ENCODE results near the gene CRIP2.

CRIP2 gene

GRCh38 chr14:105464501-105464900 lies 10.1 kb upstream of the CRIP2 start:
- DNase-seq (ENCODE audit: low read depth): no peak

- DNase-seq (ENCODE audit: low read depth): no peak
Observed at GRCh38 chr14:105465209-105466031, 9.2 kb upstream of the CRIP2 start.

GRCh38 chr14:105466531-105467248 lies 7.9 kb upstream of the CRIP2 start:
- DNase-seq (ENCODE audit: low read depth): no peak

DNA sequence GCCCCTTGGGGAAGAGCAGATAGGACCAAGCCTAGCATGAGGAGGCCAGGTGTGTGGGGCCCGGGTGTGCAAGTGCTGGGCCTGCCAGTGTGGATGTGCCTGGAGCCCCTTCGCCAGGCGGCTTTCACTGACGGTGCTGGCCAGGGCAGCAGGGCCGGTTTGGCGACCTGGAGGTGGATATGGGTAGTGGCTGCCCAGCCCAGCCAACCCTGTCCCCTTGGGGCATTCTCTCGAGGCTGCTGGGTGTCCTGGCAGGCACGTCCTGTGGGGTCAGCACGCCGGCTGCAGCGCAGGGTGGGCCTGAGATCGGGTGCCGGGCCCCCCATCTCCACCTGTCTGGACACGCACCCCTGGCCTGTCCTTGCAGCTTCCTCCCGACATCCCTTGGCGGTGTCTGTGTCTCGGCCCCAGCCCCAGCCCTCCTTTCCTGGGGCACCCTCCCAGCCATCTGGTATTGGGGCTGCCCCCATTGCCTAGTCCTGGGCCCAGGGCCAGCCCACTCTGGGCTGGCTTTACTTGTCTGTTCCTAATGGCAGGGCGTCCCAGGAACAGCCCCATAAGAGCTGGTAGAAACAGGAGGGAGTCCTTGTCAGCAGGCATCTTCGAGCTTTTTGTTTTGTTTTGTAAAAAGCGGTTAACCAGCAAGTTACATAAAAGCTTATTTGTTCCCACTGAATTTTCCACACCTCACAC lies 7.2 kb upstream of the CRIP2 start:
- no peak for DNase-seq (ENCODE audit: low read depth)

- DNase-seq (ENCODE audit: low read depth): no peak
Observed at GRCh38 chr14:105467942-105468471, 6.6 kb upstream of the CRIP2 start.

DNA sequence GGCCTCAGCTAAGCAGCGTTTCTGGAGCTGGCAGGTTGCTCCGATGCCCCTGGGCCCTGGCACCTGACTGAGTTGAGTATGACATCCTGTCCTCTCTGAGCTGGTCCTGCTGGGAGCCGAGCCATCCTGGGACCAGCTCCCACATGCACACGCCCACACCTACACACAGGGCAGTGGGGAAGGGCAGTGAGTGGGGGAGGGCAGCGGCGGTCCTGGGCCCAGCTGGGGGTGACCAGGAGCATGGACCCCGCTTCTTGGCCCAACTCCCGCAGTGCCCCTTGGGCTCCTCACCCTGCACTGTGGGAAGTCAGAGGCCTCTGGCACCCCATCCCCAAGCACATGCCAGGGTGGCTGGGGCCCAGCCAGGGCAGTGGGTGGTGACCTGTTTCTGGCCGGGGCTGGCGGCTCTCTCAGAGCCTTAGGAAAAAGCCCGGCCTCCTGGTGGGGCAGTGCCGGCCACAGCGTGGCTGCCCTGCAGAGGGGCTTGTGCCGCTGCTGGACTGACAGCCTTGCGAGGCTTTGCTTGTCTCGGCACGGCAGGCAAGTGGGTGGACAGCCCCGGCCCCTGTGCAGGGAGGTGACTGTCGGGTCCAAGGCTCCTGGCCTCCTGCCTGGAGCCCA lies 5.9 kb upstream of the CRIP2 start:
- DNase-seq (ENCODE audit: low read depth): no peak

DNA sequence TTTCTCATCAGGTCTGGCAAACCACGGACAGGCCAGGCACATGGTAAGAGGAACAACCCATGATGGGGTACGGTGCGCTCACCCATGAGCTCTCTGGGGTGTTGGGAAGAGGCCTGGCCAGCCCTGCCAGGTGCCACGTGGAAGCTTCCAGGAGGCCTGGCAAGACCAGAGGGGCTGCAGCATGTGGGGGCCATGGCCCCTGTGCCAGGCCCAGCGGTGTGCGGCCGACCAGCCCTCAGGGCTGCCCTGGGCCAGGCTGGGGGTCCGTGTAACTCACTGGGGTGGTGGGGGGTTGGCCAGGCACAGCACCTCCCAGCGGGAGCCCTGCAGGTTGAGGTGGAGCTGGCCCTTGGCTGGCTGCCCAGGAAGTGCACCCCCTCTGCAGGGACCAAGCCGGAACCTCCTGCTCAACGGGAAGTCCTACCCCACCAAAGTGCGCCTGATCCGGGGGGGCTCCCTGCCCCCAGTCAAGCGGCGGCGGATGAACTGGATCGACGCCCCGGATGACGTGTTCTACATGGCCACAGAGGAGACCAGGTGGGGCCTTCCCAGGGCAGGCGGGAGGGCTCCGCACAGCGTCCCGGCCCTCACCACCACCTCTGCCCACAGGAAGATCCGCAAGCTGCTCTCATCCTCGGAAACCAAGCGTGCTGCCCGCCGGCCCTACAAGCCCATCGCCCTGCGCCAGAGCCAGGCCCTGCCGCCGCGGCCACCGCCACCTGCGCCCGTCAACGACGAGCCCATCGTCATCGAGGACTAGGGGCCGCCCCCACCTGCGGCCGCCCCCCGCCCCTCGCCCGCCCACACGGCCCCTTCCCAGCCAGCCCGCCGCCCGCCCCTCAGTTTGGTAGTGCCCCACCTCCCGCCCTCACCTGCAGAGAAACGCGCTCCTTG lies 4.9 kb upstream of the CRIP2 start:
- DNase-seq (ENCODE audit: low read depth): no peak

- no peak for DNase-seq (ENCODE audit: low read depth)
Observed at GRCh38 chr14:105470350-105471296, 4.0 kb upstream of the CRIP2 start.

DNA sequence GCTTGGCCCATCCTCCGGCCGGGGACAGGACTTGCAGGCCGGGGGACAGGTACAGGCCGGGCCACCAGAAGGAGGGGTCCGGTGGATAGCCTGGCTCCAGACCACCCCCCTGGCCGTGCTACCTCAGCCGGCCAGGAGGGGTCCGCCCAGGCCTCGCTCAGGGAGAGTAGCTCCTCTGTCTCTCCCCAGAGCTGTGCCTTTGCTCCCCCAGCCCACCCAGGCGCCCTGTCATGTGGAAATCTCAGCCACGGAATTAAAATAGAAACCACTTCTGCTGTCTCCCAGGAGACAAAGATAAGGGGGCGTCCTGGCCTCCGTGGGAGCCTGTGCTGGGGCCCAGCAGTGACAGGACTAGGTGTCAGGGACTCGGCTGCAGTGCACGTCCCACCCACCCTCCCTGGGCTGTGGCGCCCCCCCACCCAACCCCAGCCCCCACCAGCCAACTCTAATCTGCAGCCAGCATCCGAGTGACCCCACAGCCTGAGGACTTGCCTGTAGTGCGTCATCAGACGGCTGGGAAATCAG lies 3.3 kb upstream of the CRIP2 start:
- DNase-seq (ENCODE audit: low read depth): no peak

GRCh38 chr14:105471823-105472485 lies 2.7 kb upstream of the CRIP2 start:
- DNase-seq (ENCODE audit: low read depth): no peak

DNA sequence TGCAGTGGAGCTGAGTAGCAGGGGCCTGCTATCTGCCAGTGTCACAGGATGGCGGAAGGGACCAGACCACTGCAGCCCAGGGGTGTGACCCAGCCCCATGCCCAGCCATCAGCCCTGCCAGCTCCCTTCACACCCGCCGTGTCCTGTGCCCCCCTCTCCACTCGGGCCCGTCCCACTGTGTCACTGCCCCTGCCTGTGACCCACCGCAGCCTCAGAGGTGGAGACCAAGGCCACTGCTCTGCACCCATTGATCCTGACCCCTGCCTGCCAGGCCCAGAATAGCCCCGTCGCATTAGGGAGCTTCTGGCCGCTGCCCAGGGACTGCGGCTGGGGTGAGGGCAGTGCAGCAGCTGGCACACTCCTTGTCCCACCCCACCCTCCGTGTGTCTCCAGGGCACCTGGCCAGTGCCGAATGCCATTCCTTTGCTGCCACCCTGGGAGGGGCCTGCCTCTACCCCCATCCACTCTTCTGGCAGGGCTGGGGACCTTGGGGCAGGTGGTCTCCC lies 2.1 kb upstream of the CRIP2 start:
- DNase-seq (ENCODE audit: low read depth): no peak

- DNase-seq (ENCODE audit: low read depth): no peak
Observed at GRCh38 chr14:105473033-105473676, 1.5 kb upstream of the CRIP2 start.

- DNase-seq (ENCODE audit: low read depth): peak; percentile 42
Observed at GRCh38 chr14:105473677-105474482, 741 bp upstream of the CRIP2 start.

- DNase-seq (ENCODE audit: low read depth): no peak
Observed at GRCh38 chr14:105475269-105476096, 862 bp downstream of the CRIP2 start.

- DNase-seq (ENCODE audit: low read depth): no peak
Observed at GRCh38 chr14:105476097-105476830, 1.6 kb downstream of the CRIP2 start.

All from fibroblast of the conjunctiva (primary cell).